HG02571 (cell line): ENCODE measurements around the gene SNX3.
"Not testable (repeated sequence)": the region's sequence is repeated elsewhere in the genome, so short reads cannot be mapped to it uniquely, and the experiment has no call there.

Source experiments
- ATAC-seq: cut with Tn5 transposase; IDR thresholded peaks from one replicate; pipeline ENCODE4 v1.9.1; 2021; ENCODE audit warnings: mild to moderate bottlenecking, moderate library complexity; ENCODE audit not compliant: unreplicated experiment

SNX3 gene

DNA sequence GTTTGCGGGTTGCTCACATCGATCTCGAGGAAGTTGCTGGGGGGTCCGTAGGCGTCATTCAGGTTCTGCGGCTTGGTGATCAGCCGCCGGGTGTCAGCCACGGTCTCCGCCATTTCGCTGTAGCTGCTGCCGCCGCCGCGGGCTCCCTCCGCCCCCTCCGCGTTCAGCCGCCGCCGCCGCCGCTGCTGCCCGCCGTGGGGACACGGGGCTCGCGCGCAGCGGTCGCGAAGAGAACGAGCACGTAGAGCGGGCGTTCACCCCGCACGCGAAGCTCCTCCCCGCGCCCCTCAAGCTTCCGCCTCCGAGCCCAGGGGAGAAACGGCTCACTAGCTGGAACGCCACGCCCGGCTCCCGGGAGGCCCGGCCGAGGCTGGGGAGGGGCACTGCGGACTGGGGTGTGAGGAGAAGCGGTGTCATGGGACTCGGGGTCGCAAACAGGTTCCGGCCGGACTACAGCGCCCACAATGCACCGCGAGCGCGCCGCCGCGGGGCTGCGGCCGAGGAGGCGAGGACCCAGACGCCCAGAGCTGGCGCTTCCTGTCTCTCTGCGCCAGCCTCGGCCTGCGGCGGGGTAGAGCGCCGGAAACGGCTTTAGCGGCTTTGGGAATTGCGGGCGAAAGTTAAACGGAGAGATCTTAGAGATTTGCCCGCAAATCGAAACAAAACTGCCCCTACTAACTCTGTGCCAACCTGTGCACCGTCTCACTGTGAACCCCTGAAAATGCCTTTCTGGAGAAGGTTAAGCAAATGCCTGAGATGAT is at the start of gene SNX3:
SNX3 (minus strand) TSS at position 232 of the 761 bp plus-strand sequence; CDS start at position 113, 119 bp downstream.
- ATAC-seq, result peak; percentile 87

DNA sequence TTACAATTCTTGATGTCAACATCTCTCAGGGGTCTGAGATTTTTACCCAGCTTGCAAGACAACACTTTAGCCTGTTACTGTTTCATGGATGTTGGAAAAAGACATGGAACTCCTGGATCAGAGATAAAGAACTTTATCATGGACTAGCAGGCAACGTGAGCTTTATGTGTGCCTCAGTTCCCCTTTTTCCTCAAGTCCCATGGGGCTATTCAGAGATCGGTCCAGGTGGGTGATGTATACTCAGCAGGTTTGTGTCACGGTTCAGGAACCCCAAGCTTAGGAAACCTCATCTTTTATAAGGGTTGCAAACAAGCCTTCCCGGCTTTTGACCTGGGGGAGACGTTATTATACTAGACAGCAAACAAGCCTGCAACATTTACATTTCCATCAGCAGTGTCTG is 49.0 kb upstream of the SNX3 start:
- ATAC-seq, result no peak

DNA sequence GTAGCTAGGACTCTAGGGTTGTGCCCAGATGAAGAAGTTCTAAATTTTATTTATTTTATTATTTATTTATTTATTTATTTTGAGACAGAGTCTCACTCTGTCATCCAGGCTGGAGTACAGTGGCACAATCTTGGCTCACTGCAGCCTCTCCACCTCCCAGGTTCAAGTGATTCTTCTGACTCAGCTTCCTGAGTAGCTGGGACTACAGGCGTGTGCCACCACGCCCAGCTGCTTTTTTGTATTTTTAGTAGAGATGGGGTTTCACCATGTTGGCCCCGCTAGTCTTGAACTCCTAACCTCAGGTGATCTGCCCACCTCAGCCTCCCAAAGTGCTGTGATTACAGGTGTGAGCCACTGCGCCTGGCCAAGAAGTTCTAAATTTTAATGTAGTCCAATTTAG is 47.8 kb upstream of the SNX3 start:
- not testable (repeated sequence) for ATAC-seq

DNA sequence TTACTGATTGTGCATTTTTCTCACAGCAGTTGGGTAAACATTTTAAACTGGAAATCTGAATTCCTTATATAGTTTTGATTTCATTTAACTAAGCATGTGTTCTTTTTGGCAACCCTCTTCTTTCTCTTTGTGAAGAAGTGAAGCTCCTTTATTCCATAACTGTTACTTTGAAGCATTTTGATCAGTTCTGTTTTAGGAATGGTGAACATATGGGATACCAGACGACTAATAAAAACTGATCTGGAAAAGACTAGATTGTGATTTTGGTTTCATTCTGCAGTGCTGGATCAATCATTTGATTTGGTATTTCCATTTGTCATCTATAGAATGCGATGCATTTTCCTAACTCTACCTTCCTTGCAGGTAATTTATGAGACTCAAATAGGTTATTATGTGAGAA is 43.8 kb upstream of the SNX3 start:
- ATAC-seq, result no peak

DNA sequence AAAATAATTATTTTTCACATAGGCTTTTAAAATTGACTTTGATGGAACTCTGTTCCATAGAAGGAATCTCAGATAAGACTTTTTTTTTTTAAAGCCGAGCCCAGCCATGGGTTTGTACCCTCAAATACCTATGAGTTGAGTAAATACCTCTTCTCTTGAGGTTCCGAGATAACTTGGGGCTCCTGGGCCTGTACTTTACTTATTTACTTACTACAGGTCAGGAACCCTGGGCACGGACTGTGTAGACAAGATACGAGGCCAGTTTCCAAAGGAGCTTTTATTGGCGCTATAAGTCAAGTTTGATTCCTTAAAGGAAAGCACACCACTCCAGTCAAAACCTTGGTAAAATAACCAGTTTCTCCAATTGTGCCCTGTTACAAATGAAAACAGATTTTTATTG is 41.5 kb upstream of the SNX3 start:
- no peak for ATAC-seq

DNA sequence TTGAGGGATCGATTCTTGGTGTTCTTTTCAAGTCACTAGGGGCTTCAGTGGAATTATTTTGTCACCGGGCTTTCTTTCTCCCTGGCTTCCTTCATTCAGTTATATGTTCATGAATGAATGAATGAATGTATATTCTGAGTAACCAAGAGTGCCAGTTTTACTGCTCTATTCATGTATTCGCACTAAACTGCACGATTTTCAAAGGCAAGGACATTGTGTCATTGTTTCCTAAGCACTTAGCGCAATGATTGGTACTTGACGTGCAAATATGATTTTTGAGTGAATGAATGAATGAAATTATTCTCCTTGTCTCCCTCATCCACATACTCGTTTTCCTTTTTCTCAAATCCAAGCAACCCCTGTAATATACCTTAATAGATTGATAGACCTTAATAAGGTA is 34.8 kb upstream of the SNX3 start:
- no peak for ATAC-seq

DNA sequence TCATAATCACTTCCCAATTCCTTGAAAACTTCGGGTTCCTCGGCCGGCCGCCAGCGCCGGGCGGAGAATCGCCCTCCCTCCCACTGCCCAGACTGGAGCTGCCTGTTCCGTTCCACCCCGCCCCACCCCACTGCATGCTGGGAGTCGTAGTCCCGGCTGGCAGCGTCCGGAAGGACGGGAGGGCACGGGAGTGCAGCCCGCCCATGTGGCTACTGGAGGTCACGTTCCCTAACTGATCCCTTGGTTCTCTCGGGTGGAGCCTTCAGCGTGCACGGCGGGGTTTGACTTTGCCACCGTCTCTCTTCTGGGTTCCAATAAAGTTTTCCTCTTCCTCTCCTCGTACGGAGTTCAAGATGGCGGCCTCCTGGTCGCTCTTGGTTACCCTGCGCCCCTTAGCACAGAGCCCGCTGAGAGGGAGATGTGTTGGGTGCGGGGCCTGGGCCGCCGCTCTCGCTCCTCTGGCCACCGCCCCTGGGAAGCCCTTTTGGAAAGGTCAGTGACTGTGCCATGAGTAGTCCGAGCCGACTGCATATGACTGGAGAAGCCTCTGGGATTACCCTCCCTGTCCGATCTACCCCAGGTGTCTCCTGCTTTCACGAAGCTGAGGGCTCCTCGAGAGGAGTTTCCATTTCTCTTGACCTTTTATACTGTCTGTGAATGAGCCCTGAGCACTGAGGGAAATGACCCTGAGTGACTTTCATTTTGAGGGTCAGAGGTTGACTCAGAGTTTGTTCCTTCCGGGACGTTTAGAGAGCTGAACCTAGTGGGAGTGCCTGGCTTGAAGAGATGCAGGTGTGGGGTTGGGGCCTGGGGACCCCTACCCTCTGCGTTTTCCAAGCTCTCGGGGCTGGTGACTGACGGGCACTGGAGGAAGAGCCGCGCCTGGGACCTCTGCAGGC is 34.1 kb upstream of the SNX3 start, which contains the start of gene AFG1L:
AFG1L (plus strand) TSS at position 328 of the 899 bp plus-strand sequence; CDS start at position 354, 26 bp downstream.
- ATAC-seq, result peak; percentile 90

DNA sequence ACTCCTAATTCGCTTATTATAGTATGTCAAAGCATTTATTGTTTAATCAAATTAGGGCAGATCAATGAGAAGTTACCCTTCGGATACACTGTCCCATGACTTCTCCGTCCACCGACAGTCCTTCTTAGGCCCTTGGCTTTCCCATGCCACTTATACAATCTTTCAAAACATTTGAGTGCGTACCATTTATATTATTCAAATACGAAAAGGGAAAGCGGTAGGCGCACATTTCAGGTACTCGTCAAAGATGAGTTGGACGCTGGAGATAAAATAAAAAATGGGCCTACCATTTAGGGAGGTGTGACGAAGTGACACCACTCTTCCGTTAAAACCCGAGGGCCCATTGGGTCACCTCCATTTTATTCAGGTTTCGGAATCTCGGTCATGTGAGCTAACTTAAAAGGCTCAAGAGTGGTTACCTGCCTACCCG is 33.5 kb upstream of the SNX3 start:
- ATAC-seq, result peak; percentile 11

DNA sequence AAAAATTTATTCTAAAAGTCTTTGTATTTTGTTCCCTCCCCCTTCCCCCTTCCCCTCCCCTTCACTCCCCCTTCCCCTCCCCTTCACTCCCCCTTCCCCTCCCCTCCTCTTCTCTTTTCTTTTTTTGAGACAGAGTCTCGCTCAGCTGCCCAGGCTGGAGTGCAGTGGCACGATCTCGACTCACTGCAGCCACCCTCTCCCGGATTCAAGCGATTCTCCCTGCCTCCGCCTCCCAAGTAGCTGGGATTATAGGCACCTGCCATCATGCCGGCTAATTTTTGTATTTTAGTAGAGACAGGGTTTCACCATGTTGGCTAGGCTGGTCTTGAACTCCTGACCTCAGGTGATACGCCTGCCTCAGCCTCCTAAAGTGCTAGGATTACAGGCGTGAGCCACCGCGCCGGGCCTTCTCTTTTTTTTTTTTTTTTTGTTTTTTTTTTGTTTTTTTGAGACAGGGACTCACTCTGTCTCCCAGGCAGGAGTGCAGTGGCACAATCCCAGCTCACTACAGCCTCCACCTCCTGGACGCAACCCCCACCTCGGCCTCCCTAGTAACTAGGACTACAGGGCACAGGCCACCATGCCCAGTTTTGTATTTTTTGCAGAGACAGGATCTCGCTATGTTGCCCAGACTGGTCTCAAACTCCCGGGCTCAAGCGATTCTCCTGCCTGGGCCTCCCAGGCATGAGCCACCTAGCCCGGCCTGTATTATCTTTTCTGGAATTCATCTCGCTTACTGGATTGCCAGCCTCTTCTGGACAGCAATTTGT is 32.9 kb upstream of the SNX3 start:
- no peak for ATAC-seq

DNA sequence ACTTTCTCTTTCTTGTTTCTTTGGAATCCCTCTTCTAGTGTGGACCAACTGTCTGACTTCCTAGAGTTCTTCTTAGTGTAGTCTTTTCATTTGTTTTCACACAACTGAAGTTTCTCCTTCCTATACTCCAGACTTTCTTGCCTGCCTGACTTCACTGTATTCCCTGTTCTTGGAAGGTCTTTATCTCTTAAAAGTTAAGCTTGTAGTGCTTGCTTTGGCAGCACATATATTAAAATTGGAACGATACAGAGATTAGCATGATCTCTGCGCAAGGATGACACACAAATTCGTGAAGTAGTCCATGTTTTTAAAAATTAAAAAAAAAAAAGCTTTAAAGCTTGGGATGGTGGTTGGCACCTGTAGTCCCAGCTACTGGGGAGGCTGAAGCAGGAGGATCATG is 31.7 kb upstream of the SNX3 start:
- ATAC-seq, result not testable (repeated sequence)

DNA sequence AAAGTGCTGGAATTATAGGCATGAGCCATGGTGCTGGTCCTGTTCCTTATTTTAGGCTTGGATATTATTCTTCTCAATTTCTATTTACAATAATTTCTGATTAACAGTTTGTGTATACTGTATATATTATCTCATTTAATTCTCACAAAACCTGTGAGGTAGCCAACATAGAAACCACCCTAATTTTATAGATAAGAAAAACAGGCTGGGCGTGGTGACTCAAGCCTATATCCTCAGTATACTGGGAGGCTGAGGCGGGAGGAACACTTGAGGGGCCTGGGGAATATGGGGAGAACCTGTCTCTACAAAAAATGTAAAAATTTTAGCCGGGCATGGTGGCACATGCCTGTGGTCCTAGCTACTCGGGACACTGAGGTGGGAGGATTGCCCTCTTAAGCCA is 30.3 kb upstream of the SNX3 start:
- ATAC-seq, result no peak

DNA sequence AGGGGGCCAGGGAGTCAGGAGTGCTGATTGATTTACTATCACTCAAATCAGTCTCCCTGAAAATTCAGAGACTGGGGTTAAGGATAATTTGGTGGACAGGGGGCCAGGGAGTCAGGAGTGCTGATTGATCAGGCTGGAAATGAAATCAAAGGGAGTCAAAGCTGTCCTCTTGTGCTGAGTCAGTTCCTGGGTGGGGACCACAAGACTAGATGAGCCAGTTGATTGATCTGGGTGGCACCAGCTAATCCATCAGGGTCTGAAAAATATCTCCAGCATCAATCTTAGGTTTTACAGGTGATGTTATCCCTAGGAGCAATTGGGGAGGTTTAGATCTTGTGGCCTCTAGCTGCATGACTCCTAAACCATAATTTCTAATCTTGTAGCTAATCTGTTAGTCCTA is 27.9 kb upstream of the SNX3 start:
- no peak for ATAC-seq

DNA sequence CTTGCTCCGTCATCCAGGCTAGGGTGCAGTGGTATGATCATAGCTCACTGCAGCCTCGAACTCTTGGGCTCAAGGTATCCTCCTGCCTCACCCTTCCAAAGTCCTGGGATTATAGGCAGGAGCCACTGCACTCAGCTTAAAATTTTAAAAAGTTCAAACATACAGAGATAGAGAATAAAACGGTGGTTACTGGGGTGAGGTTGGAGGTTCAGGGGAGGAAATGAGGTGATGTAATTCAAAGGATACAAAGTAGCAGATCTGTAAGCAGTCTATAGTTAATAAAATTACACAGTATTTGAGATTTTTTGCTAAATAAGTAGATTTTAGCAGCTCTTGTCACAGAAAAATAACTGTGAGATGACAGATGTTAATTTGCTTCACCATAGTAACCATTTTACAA is 26.5 kb upstream of the SNX3 start:
- no peak for ATAC-seq

DNA sequence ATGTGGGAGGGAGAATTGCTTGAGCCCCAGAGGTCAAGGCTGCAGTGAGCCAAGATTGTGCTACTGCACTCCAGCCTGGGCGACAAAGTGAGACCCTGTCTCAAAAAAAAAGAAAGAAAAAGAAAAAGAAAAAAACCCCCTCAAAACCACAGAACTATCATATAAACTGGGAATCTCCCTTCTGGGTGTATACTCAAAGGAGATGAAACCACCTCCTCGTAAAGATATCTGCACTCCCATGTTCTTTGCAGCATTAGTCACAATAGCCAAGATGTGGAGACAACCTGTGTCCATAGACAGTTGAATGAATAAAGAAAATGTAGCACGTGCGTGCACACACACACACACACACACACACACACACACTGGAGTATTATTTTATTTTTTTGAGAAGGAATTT is 25.5 kb upstream of the SNX3 start:
- no peak for ATAC-seq

DNA sequence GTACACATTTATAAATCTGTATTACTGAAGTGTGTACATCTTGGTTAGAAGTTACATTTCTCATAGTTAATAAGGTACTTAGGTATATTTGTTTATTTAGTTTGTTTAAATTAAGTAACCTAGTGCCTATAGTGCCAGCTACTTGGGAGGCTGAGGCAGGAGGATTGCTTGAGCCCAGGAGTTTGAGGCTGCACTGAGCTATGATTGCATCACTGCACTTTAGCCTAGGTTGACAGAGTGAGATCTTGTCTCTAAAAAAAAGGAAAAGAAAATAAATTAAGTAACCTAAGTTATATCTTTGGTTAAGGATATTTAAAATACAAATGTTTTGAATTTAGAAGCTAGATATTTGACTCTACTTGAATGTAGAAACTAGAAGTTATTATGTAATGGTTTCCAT is 24.5 kb upstream of the SNX3 start:
- no peak for ATAC-seq

DNA sequence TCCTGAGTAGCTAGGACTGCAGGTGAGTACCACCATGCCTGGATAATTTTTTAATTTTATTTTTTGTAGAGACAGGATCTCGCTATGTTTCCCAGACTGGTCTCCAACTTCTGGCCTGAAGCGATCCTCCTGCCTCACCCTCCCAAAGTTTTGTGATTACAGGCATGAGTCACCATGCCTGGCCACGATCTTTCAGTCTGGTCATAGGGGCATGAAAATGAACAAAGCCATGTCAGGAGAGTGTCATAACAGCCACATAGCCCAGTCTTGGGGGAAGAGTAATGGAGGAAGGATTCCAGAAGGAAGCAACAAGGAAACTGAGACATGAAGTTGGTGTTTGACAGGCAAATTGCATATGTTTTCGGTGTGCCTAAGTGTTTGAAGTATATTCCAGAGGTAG is 17.0 kb upstream of the SNX3 start:
- no peak for ATAC-seq

DNA sequence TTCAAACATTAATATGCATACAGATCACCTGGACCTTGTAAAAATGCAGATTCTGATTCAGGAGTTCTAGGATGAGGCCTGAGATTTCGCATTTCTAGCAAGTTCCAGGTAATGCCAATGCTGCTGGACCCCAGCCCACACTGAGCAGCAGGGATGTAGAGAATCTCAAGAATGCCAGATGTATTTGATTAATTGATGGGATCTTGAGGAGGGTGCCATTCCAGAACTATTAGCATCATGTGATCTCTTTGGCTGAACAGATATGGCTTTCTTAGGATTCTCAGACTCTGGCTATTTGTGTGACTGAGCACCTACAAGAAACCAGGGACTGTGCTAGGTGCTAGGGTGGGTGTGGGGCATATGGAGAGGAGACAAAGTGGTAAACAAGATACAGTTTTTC is 16.5 kb upstream of the SNX3 start:
- ATAC-seq, result no peak

DNA sequence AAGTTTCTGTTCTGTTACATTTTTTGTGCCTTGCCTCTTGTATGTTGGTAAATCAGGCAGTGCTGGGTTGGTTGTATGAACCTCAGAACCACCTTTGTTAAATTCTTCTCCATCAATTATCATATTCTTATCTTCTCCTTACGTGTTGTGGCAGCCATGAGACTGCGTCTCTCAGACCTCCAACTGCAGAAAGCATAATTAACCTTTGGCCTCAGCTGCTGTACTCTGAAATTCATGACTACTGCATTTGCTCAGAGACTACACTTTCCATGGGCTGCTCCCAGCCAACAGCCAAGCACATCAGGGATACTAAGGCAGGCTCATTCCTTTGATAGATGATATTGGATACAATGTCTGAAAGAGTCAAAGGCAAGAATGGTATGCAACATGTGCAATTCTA is 15.1 kb upstream of the SNX3 start:
- ATAC-seq, result no peak

DNA sequence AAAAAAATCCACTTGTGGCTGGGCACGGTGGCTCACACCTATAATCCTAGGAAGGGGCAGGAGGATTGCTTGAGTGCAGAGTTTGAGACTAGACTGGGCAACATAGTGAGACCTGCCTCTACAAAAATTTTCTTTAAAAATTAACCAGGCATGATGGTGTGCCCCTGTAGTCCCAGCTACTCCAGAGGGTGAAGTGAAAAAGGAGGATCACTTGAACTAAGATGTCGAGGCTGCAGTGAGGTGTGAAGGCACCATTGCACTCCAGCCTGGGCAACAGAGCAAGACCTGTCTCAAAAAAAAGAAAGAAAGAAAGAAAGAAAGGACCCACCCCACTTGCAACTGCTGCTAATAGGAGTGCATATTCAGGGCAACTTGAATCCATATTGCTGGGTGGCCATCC is 13.7 kb upstream of the SNX3 start:
- no peak for ATAC-seq

DNA sequence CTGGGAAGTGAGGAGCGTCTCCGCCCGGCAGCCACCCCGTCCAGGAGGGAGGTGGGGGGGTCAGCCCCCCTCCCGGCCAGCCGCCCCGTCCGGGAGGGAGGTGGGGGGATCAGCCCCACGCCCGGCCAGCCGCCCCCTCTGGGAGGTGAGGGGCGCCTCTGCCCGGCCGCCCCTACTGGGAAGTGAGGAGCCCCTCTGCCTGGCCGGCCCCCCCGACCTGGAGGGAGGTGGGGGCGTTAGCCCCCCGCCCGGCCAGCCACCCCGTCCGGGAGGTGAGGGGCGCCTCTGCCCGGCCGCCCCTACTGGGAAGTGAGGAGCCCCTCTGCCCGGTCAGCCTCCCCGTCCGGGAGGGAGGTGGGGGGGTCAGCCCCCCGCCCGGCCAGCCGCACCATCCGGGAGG is 9.1 kb upstream of the SNX3 start:
- not testable (repeated sequence) for ATAC-seq

DNA sequence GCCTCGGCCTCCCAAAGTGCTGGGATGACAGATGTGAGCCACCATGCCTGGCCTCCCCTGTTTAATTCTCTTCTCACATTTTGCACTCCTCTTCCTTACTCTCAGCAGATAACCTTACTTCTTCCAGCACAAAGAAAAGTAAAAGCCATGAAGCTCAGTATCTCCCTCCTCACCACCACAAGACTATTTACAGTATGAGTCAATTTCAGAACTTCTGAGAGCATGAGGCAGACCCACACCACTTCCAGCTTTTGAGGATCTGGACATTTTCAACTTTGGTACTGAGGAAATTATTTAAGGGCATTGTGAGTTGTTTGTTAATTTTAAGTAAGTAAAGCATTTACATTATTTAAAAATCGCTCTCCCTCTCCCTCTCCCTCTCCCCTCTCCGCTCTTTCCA is 8.0 kb upstream of the SNX3 start:
- no peak for ATAC-seq
